MM.1S (cell line): ENCODE data around the gene GPR137C.

Source experiments
- DNase-seq: peaks from one replicate; pipeline ENCODE4 v3.0.0-alpha.2; 2015
- H2AFZ ChIP-seq: fragments of 300-600 bp; sonication (generic); 2 replicates; pipeline ENCODE4 v1.6.0; 2016; ENCODE audit warnings: antibody characterized with exemption, low read length
- H3F3A ChIP-seq: fragments of 300-600 bp; sonication (generic); 2 replicates; pipeline ENCODE4 v1.6.1; 2016; ENCODE audit warnings: mild to moderate bottlenecking, antibody characterized with exemption, low read length, moderate library complexity, mixed read lengths; ENCODE audit not compliant: insufficient read depth
- H3K27ac ChIP-seq: fragments of 300-600 bp; sonication (generic); 2 replicates; pipeline ENCODE4 v1.5.1; 2016; ENCODE audit warnings: mild to moderate bottlenecking, low read length
- H3K27me3 ChIP-seq: fragments of 300-600 bp; sonication (generic); replicated peaks from 2 replicates; pipeline ENCODE4 v1.6.0; 2016; ENCODE audit warnings: low read length; ENCODE audit not compliant: insufficient read depth
- H3K36me3 ChIP-seq: fragments of 300-600 bp; sonication (generic); replicated peaks from 2 replicates; pipeline ENCODE4 v1.6.1; 2016; ENCODE audit warnings: mild to moderate bottlenecking, low read length, mixed read lengths; ENCODE audit not compliant: insufficient read depth
- H3K4me1 ChIP-seq: fragments of 300-600 bp; sonication (generic); 2 replicates; pipeline ENCODE4 v1.6.1; 2016; ENCODE audit warnings: low read length, mixed read lengths
- H3K4me2 ChIP-seq: fragments of 300-600 bp; sonication (generic); 2 replicates; pipeline ENCODE4 v1.6.0; 2016; ENCODE audit warnings: low read depth, low read length
- H3K4me3 ChIP-seq: fragments of 300-600 bp; sonication (generic); 2 replicates; pipeline ENCODE4 v1.5.1; 2016; ENCODE audit warnings: low read length, mixed read lengths
- H3K79me2 ChIP-seq: fragments of 300-600 bp; sonication (generic); 2 replicates; pipeline ENCODE4 v1.6.1; 2016; ENCODE audit warnings: mixed run types, low read length, mixed read lengths
- H3K9ac ChIP-seq: fragments of 300-600 bp; sonication (generic); 2 replicates; pipeline ENCODE4 v1.6.1; 2016; ENCODE audit warnings: low read length, mixed read lengths
- H3K9me2 ChIP-seq: fragments of 300-600 bp; sonication (generic); replicated peaks from 2 replicates; pipeline ENCODE4 v1.6.1; 2016; ENCODE audit warnings: mild to moderate bottlenecking, low read length, mixed read lengths; ENCODE audit not compliant: insufficient read depth
- H3K9me3 ChIP-seq: fragments of 300-600 bp; sonication (generic); replicated peaks from 2 replicates; pipeline ENCODE4 v1.6.1; 2016; ENCODE audit warnings: mild to moderate bottlenecking, low read length, mixed read lengths; ENCODE audit not compliant: insufficient read depth
- H4K20me1 ChIP-seq: fragments of 300-600 bp; sonication (generic); 2 replicates; pipeline ENCODE4 v1.6.1; 2016; ENCODE audit warnings: mild to moderate bottlenecking, low read length, moderate library complexity, mixed read lengths; ENCODE audit not compliant: insufficient read depth
- EZH2 ChIP-seq: fragments of 300-600 bp; sonication (generic); optimal IDR thresholded peaks from 2 replicates; pipeline ENCODE3; 2017; ENCODE audit warnings: low read depth, mild to moderate bottlenecking, antibody characterized with exemption, low read length, mixed read lengths
- EZH2phosphoT487 ChIP-seq: fragments of 300-600 bp; sonication (generic); IDR thresholded peaks from 2 replicates; pipeline ENCODE4 v1.6.1; 2018; ENCODE audit warnings: antibody characterized with exemption, low read length
- TF ChIP-seq, protein P1 (sequence below): fragments of 300-600 bp; sonication (generic); IDR thresholded peaks from 2 replicates; pipeline ENCODE4 v1.5.1; 2016; ENCODE audit warnings: antibody characterized with exemption, low read length, mixed read lengths

Gene GPR137C

DNA sequence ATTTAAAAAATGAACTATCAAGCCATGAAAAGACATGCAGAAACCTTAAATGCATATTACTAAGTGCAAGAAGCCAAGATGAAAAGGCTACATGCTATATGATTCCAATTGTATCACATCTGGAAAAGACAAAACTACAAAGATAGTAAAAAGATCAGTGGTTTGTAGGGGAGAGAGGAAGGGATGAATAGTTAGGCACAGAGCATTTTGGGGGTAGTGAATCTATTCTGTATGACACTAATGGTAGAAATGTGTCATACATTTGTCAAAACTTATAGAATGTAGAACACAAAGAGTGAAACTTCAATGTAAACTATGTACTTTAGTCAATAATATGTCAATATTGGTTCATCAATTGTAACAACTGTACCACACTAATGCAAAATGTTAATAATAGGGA lies 21.2 kb upstream of the GPR137C start:
- TF ChIP-seq, protein P1, sequence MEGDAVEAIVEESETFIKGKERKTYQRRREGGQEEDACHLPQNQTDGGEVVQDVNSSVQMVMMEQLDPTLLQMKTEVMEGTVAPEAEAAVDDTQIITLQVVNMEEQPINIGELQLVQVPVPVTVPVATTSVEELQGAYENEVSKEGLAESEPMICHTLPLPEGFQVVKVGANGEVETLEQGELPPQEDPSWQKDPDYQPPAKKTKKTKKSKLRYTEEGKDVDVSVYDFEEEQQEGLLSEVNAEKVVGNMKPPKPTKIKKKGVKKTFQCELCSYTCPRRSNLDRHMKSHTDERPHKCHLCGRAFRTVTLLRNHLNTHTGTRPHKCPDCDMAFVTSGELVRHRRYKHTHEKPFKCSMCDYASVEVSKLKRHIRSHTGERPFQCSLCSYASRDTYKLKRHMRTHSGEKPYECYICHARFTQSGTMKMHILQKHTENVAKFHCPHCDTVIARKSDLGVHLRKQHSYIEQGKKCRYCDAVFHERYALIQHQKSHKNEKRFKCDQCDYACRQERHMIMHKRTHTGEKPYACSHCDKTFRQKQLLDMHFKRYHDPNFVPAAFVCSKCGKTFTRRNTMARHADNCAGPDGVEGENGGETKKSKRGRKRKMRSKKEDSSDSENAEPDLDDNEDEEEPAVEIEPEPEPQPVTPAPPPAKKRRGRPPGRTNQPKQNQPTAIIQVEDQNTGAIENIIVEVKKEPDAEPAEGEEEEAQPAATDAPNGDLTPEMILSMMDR = no peak
- TF ChIP-seq EZH2 = no peak
- no peak for TF ChIP-seq EZH2phosphoT487
- no peaks in the 10 kb centered on the region for H3K79me2 ChIP-seq
- H3K36me3 ChIP-seq = no peaks in the 10 kb centered on the region
- no peak overlapping the region for H3K9ac ChIP-seq
- no peak overlapping the region for H2AFZ ChIP-seq
- no peaks in the 10 kb centered on the region for H3K9me2 ChIP-seq
- no peaks in the 10 kb centered on the region for H3K27me3 ChIP-seq
- H3K4me3 ChIP-seq = no peak overlapping the region
- no peaks in the 10 kb centered on the region for H3K9me3 ChIP-seq
- H3F3A ChIP-seq = no peaks in the 10 kb centered on the region
- no peaks in the 10 kb centered on the region for H4K20me1 ChIP-seq
- no peaks in the 10 kb centered on the region for H3K4me1 ChIP-seq
- DNase-seq = no peak
- H3K4me2 ChIP-seq = no peak overlapping the region
- H3K27ac ChIP-seq = no peak overlapping the region

DNA sequence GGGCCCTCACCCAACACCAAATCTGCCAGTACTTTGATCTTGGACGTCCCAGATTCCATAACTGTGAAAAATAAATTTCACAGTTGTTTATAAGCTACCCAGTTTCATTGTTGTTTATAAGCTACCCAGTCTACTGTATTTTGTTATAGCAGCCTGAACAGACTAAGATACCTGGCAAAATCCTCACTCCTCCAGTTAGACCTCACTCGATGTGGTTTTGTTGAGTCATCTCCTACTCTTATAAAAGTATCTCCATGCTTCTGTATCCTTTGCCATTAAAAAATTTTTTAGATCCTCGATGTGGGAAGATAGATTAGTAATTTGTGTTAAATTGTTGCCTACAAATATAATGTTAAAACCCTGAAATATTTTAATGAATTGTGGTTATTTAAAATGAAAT lies 16.4 kb upstream of the GPR137C start:
- H4K20me1 ChIP-seq = no peaks in the 10 kb centered on the region
- H3F3A ChIP-seq = no peaks in the 10 kb centered on the region
- H3K79me2 ChIP-seq = no peaks in the 10 kb centered on the region
- H3K27ac ChIP-seq = no peak overlapping the region
- no peak overlapping the region for H2AFZ ChIP-seq
- H3K9me2 ChIP-seq = no peaks in the 10 kb centered on the region
- no peak for TF ChIP-seq EZH2phosphoT487
- TF ChIP-seq, protein P1 = no peak
- no peak for TF ChIP-seq EZH2
- DNase-seq = no peak
- no peak overlapping the region for H3K4me3 ChIP-seq
- no peaks in the 10 kb centered on the region for H3K9me3 ChIP-seq
- no peak overlapping the region for H3K9ac ChIP-seq
- H3K27me3 ChIP-seq = no peaks in the 10 kb centered on the region
- no peaks in the 10 kb centered on the region for H3K4me1 ChIP-seq
- H3K36me3 ChIP-seq = no peaks in the 10 kb centered on the region
- H3K4me2 ChIP-seq = no peak overlapping the region

GRCh38 chr14:52538623-52539022 lies 14.0 kb upstream of the GPR137C start:
- H3K36me3 ChIP-seq = no peaks in the 10 kb centered on the region
- no peak overlapping the region for H2AFZ ChIP-seq
- DNase-seq = no peak
- no peak overlapping the region for H3K4me3 ChIP-seq
- H3K79me2 ChIP-seq = no peaks in the 10 kb centered on the region
- H3K9ac ChIP-seq = no peak overlapping the region
- H3K4me1 ChIP-seq = no peaks in the 10 kb centered on the region
- no peak overlapping the region for H3K27ac ChIP-seq
- no peak overlapping the region for H3K4me2 ChIP-seq
- TF ChIP-seq, protein P1 = no peak
- no peak for TF ChIP-seq EZH2
- TF ChIP-seq EZH2phosphoT487 = no peak
- no peaks in the 10 kb centered on the region for H3K27me3 ChIP-seq
- H4K20me1 ChIP-seq = no peaks in the 10 kb centered on the region
- no peaks in the 10 kb centered on the region for H3F3A ChIP-seq
- H3K9me3 ChIP-seq = no peaks in the 10 kb centered on the region
- no peaks in the 10 kb centered on the region for H3K9me2 ChIP-seq
